GM12865 (cell line): ENCODE data around the gene NOL9.

Source experiments
- DNase-seq: peaks from one replicate; pipeline ENCODE4 v3.0.0; 2010; ENCODE audit warnings: low read depth
- H3K4me3 ChIP-seq: 2 replicates; pipeline ENCODE4 v1.5.1; 2011; ENCODE audit warnings: mild to moderate bottlenecking, low read depth, low read length, control low read depth
- CTCF ChIP-seq: IDR thresholded peaks from 2 replicates; pipeline ENCODE4 v1.5.1; 2011; ENCODE audit warnings: low read length, control low read depth, low read depth, inconsistent platforms; ENCODE audit not compliant: insufficient read depth; ENCODE audit errors: missing control alignments

Gene NOL9

GRCh38 chr1:6519935-6520671, 34.2 kb downstream of the NOL9 start:
- no peak overlapping the region for H3K4me3 ChIP-seq
- DNase-seq: no peak

GRCh38 chr1:6519491-6519934, 34.8 kb downstream of the NOL9 start:
- DNase-seq: no peak
- H3K4me3 ChIP-seq: no peak overlapping the region
- no peak for TF ChIP-seq CTCF

More at GRCh38 chr1:6519935-6520671, 34.2 kb downstream of the NOL9 start:
- no peak for TF ChIP-seq CTCF

- no peak for DNase-seq
- no peak overlapping the region for H3K4me3 ChIP-seq
- TF ChIP-seq CTCF: no peak
Observed at GRCh38 chr1:6517435-6517851, 36.9 kb downstream of the NOL9 start.

- no peak for DNase-seq
- no peak overlapping the region for H3K4me3 ChIP-seq
- no peak for TF ChIP-seq CTCF
Observed at GRCh38 chr1:6515771-6516170, 38.5 kb downstream of the NOL9 start.

GRCh38 chr1:6513320-6513801, 41.0 kb downstream of the NOL9 start:
- no peak for TF ChIP-seq CTCF
- H3K4me3 ChIP-seq: no peak overlapping the region
- DNase-seq: peak; percentile 21

GRCh38 chr1:6512908-6513280, 41.4 kb downstream of the NOL9 start:
- no peak for DNase-seq
- no peak overlapping the region for H3K4me3 ChIP-seq
- no peak for TF ChIP-seq CTCF

- DNase-seq: no peak
- H3K4me3 ChIP-seq: no peak overlapping the region
- TF ChIP-seq CTCF: no peak
Observed at GRCh38 chr1:6512245-6512907, 41.9 kb downstream of the NOL9 start.
